SK-N-MC (cell line): Measurements from ENCODE around the gene BMPR1B.

Experiments
- DNase-seq: peaks from one replicate; pipeline ENCODE4 v3.0.0-alpha.2; 2011; ENCODE audit warnings: low read depth, low spot score
- H3K27ac ChIP-seq: fragments of 200-600 bp; sonication (generic); 2 replicates; pipeline ENCODE4 v1.5.1; 2016; ENCODE audit warnings: mixed run types
- H3K36me3 ChIP-seq: fragments of 200-600 bp; sonication (generic); 2 replicates; pipeline ENCODE4 v1.6.1; 2017; ENCODE audit warnings: antibody characterized with exemption, low read length, mixed read lengths; ENCODE audit not compliant: insufficient read depth
- H3K4me3 ChIP-seq: fragments of 200-600 bp; sonication (generic); 2 replicates; pipeline ENCODE4 v1.5.1; 2016
- H3K9ac ChIP-seq: fragments of 200-600 bp; sonication (generic); 2 replicates; pipeline ENCODE4 v1.8.0; 2017; ENCODE audit warnings: mixed run types, mixed read lengths; ENCODE audit not compliant: insufficient read length
- H3K9me3 ChIP-seq: fragments of 200-600 bp; sonication (generic); 2 replicates; pipeline ENCODE4 v1.6.1; 2017; ENCODE audit warnings: low read depth, mild to moderate bottlenecking, antibody characterized with exemption, low read length, moderate library complexity, mixed read lengths
- EZH2 ChIP-seq: fragments of 200-600 bp; sonication (generic); IDR thresholded peaks from one replicate; pipeline ENCODE4 v1.6.1; 2017; ENCODE audit warnings: antibody characterized with exemption
- FOXP2 ChIP-seq: optimal IDR thresholded peaks from 2 replicates; pipeline ENCODE3; 2011; ENCODE audit warnings: mild to moderate bottlenecking, moderate library complexity; ENCODE audit not compliant: insufficient read depth; ENCODE audit errors: extremely low read length, control extremely low read depth
- POLR2AphosphoS5 ChIP-seq: IDR thresholded peaks from 2 replicates; pipeline ENCODE4 v1.6.1; 2012; ENCODE audit warnings: mild to moderate bottlenecking, low read depth, low read length, borderline replicate concordance

BMPR1B gene

DNA sequence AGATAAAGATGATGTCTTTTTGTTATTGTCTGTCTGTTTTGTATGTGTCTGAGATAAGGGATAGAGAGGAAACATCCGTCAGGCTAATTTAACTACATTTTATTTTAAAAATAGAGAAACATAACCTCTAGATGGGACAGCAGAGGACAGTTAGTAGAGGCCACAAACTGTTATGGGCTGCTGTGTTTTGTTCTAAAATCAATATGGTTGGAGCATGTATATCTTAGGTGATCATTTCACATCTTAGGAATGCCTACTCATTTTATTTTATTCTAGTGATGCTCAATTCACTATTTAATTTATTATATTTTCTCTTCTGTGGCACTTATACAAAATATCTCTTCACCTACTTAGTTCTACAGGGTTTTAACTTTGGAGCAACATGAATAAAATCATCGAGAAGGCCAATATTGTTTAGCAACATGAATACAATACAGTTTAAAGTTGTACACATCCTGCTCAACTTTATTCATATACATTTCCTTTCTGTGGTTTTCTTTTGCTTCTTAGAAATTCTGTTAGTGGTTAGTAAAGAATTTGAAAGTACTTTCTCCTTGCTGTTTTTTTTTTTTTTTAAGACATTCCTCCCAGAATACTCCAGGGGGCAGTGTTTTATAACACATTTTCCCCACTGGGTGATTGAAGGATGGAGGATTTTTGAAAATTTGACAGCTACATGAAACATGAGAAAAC, 398.1 kb downstream of the BMPR1B start:
- DNase-seq: no peak
- H3K4me3 ChIP-seq: peak overlapping the region; percentile 48; the same call in 1 of the 2 replicates
- no peak for TF ChIP-seq FOXP2
- no peak for TF ChIP-seq EZH2
- TF ChIP-seq POLR2AphosphoS5: no peak
- no peaks in the 10 kb centered on the region for H3K36me3 ChIP-seq
- H3K9ac ChIP-seq: peak overlapping the region; percentile 9
- no peaks in the 10 kb centered on the region for H3K9me3 ChIP-seq
- H3K27ac ChIP-seq: no peak overlapping the region

DNA sequence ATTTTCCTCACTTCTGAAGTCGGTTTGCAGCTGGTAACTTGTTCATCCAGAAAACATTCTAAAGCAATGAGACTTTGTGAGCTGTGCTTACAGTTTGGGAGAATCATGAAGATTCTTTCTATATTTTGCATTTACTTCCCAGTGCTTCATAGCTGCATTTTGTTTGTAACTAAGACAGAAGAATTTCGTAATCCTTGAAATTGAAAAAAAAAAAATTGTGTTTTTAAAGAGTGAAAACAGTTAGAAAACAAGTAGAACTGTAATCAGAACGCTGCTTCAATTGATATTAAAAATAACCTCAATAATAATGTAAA, 398.7 kb downstream of the BMPR1B start:
- H3K36me3 ChIP-seq: no peaks in the 10 kb centered on the region
- no peak overlapping the region for H3K27ac ChIP-seq
- H3K4me3 ChIP-seq: no peak overlapping the region
- no peak for TF ChIP-seq FOXP2
- TF ChIP-seq EZH2: no peak
- no peak for TF ChIP-seq POLR2AphosphoS5
- no peaks in the 10 kb centered on the region for H3K9me3 ChIP-seq
- H3K9ac ChIP-seq: no peak overlapping the region
- no peak for DNase-seq

DNA sequence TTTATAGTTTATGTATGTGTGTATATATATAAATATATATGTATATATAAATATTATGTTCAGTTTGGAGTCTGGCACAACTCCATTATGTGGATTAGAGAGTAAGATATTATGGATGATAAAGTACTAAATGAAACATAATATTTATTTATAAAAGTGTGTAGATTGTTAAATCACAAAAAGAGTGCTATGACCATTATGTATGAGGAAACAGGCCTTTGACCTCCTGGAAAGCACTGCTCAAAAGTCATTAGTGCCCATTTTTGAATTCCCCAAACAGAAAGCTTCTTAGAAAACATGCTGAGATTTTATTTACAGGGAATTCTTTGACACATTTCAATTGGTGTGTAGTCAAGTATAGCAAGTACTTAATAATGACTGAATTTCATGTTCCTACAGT, 399.8 kb downstream of the BMPR1B start:
- no peaks in the 10 kb centered on the region for H3K36me3 ChIP-seq
- TF ChIP-seq POLR2AphosphoS5 (no peak), EZH2 (no peak), FOXP2 (no peak)
- DNase-seq: no peak
- H3K4me3 ChIP-seq: peak overlapping the region; percentile 32; the same call in 1 of the 2 replicates
- no peak overlapping the region for H3K9ac ChIP-seq
- H3K9me3 ChIP-seq: no peaks in the 10 kb centered on the region
- H3K27ac ChIP-seq: no peak overlapping the region

DNA sequence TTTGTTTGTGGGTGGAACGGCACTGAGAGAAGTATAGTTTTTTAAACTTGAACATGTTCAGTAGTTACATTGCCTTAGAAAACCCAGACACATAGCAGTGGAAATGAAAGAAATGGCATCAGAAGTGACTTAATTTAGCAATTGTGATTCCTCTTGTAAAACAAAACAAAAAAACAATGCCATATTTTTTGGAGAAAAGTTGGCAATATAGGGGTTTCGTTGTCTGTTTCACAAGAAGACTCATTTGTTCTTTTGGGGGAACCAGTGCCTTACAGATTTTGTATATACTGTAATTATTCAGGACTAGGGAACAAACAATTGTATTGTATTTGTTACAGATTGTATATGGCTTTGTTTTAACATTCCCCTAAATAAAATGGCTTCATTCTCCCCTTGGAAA, 400.3 kb downstream of the BMPR1B start:
- TF ChIP-seq FOXP2: no peak
- TF ChIP-seq EZH2: no peak
- TF ChIP-seq POLR2AphosphoS5: no peak
- Histone ChIP-seq H3K27ac (no peak overlapping the region), H3K4me3 (peak overlapping the region; percentile 32; the same call in 1 of the 2 replicates), H3K36me3 (no peaks in the 10 kb centered on the region), H3K9ac (no peak overlapping the region), H3K9me3 (no peaks in the 10 kb centered on the region)
- DNase-seq: no peak

DNA sequence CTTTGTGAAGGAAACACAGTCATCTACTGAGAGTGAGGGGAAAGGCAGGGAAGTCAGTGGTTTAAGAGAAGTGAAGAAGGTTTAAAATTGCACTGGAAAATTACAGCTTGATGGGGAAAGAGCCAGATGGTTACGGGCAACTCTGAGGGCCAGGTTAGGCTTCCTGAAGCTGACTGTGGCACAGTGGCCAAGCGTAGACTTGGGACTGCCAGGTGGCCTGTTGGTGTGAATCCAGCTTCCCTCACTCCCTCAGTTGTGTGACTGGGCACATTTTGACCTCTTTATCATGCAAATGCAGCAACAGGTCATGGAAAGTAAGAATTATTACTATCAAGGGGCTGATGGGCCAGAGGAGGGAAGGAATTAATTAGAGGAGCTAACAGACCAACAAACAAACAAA, 400.9 kb downstream of the BMPR1B start:
- H3K36me3 ChIP-seq: no peaks in the 10 kb centered on the region
- no peak overlapping the region for H3K27ac ChIP-seq
- TF ChIP-seq EZH2 (no peak), FOXP2 (no peak), POLR2AphosphoS5 (no peak)
- no peak overlapping the region for H3K4me3 ChIP-seq
- no peak for DNase-seq
- no peak overlapping the region for H3K9ac ChIP-seq
- H3K9me3 ChIP-seq: no peaks in the 10 kb centered on the region

DNA sequence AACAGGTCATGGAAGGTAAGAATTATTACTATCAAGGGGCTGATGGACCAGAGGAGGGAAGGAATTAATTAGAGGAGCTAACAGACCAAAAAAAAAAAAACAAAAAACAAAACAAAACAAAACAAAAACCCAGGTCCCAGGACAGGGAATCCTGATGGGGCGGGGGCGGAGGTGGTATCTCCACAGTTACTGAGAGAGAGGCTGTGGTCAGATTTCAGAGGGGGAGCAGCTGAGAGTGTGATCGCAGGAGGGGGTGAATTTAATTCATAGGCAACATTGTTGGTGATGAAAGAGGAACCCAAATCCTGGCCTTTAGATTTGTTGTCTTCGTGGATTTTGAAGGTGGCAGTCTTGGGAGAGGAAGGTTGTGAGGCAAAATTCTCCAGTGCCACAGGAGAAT, 401.6 kb downstream of the BMPR1B start:
- no peak for TF ChIP-seq FOXP2
- TF ChIP-seq POLR2AphosphoS5: no peak
- no peak for TF ChIP-seq EZH2
- no peaks in the 10 kb centered on the region for H3K9me3 ChIP-seq
- no peak for DNase-seq
- no peaks in the 10 kb centered on the region for H3K36me3 ChIP-seq
- no peak overlapping the region for H3K9ac ChIP-seq
- no peak overlapping the region for H3K4me3 ChIP-seq
- no peak overlapping the region for H3K27ac ChIP-seq

DNA sequence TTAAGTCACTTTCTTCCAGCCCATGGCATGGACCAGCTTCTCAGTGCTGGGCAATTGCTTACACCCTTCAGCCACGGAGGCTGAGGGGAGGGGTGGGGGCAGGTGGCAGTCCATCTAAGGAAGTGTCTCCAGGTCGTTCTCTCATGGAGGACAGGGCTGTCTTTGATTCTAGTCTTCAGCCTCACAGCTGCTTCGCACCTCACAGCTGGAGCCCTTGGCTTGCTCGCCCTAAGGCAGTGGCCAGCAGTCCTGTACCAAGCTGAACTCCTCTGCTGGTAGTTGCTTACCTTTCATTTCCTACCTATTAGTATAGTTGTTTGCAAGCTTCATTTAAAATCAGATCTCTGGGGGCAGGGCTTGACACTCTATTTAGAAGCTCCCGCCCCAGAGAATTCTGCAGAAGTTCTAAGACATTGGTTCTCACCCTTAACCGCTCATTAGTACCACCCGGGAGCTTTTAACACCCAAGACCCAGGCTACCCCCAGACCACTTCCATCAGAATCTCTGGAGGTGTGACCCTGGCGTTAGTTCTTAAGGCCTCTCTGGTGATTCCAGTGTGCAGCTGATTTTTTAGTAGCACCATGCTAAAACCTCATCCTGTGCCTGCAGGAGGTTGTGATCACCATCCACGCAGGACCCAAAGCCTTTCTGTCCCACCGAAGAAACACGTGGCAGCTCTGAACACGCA, 404.2 kb downstream of the BMPR1B start:
- TF ChIP-seq EZH2: no peak
- no peak for TF ChIP-seq POLR2AphosphoS5
- TF ChIP-seq FOXP2: no peak
- no peak overlapping the region for H3K9ac ChIP-seq
- no peak overlapping the region for H3K27ac ChIP-seq
- DNase-seq: no peak
- H3K36me3 ChIP-seq: no peaks in the 10 kb centered on the region
- H3K9me3 ChIP-seq: no peaks in the 10 kb centered on the region
- no peak overlapping the region for H3K4me3 ChIP-seq

DNA sequence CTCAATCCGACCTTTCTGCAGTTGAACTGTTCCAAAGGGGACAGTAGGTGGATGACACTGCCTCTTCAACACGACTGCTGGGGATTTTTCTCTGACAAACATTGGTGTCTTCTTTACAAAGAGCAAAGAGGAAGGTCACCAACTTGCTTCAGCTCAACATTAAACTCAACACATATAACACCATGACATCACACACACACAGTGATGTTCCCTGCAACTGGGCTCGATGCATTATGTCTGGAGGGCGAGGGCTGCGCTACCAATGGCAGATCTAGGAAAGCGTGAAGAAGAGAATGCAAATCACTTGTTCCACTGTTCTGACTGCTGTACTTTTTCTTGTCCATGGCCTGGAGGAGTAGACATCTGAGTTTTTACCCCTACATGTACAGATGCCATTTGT, 405.1 kb downstream of the BMPR1B start:
- H3K36me3 ChIP-seq: no peaks in the 10 kb centered on the region
- no peak for TF ChIP-seq POLR2AphosphoS5
- H3K4me3 ChIP-seq: no peak overlapping the region
- H3K27ac ChIP-seq: no peak overlapping the region
- no peak overlapping the region for H3K9ac ChIP-seq
- no peak for DNase-seq
- H3K9me3 ChIP-seq: no peaks in the 10 kb centered on the region
